Progenitor cell of endocrine pancreas (in vitro differentiated cells): ENCODE results near the gene INTS15. TPM values are rescaled to one million over a fixed set of nuclear protein-coding genes. Genes with fewer than 3 reads are reported as not detected.

Experiments
- DNase-seq: peaks from one replicate; pipeline ENCODE4 v3.0.0; 2021; ENCODE audit warnings: low spot score; ENCODE audit not compliant: unreplicated experiment
- H3K27ac Mint-ChIP-seq: 2 replicates; pipeline ENCODE4 v1.8.0; 2021; ENCODE audit warnings: mild to moderate bottlenecking, moderate library complexity, mixed read lengths
- H3K27me3 Mint-ChIP-seq: 2 replicates; pipeline ENCODE4 v1.8.0; 2021; ENCODE audit warnings: mixed read lengths
- H3K36me3 Mint-ChIP-seq: 2 replicates; pipeline ENCODE4 v1.8.0; 2022; ENCODE audit warnings: mixed read lengths; ENCODE audit not compliant: insufficient read depth
- H3K4me1 Mint-ChIP-seq: 2 replicates; pipeline ENCODE4 v1.8.0; 2021; ENCODE audit warnings: low read depth, mixed read lengths
- H3K4me3 Mint-ChIP-seq: 2 replicates; pipeline ENCODE4 v1.8.0; 2021; ENCODE audit warnings: low read depth, mild to moderate bottlenecking, moderate library complexity, mixed read lengths
- H3K9me3 Mint-ChIP-seq: 2 replicates; pipeline ENCODE4 v1.8.0; 2021; ENCODE audit warnings: low read depth, mixed read lengths
- total RNA-seq: library from RNA; stranded (reverse); gene quantifications from 2 replicates; pipeline ENCODE4 v1.2.1, GENCODE V29; 2021
- TF ChIP-seq, protein P1 (sequence below): fragments of 200-600 bp; sonication (generic); IDR thresholded peaks from one replicate; pipeline ENCODE4 v1.5.0; 2021; ENCODE audit warnings: antibody characterized with exemption, mild to moderate bottlenecking; ENCODE audit not compliant: unreplicated experiment

The INTS15 gene
- total RNA-seq, 1 donor from 2014 or later: 57.1 TPM

DNA sequence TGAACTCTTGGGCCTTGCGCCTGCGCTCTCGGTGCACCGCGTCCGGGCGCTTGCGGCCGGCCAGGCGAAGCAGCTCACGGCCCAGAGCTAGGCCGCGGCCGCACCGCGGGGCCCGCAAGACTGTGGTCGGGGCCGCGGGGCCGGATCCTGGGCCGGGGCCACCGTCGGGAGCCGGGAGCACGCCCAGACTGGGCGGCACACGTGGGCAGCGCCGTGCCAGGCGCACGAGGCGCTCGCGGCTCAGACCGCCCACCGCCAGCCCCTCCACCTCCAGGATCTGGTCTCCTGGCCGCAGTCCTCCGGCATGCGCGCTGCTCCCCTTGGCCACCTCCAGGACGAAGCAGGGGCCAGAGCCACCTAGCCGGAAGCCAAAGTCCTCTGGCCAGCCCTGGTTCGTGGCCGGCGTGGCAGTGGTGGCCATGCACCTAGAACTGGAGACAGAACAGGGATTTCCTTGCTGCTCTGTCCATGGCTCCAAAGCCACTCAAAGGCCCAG lies 38.8 kb upstream of the INTS15 start, which contains the start of gene GRID2IP:
GRID2IP (minus strand) TSS at position 446 of the 496 bp plus-strand sequence; CDS start at position 421, 25 bp downstream.
- no peak within 1 kb of the TSS for H3K4me3 Mint-ChIP-seq
- H3K4me1 Mint-ChIP-seq: no peaks in the 10 kb centered on the region
- no peaks in the 10 kb centered on the region for H3K9me3 Mint-ChIP-seq
- TF ChIP-seq, protein P1, sequence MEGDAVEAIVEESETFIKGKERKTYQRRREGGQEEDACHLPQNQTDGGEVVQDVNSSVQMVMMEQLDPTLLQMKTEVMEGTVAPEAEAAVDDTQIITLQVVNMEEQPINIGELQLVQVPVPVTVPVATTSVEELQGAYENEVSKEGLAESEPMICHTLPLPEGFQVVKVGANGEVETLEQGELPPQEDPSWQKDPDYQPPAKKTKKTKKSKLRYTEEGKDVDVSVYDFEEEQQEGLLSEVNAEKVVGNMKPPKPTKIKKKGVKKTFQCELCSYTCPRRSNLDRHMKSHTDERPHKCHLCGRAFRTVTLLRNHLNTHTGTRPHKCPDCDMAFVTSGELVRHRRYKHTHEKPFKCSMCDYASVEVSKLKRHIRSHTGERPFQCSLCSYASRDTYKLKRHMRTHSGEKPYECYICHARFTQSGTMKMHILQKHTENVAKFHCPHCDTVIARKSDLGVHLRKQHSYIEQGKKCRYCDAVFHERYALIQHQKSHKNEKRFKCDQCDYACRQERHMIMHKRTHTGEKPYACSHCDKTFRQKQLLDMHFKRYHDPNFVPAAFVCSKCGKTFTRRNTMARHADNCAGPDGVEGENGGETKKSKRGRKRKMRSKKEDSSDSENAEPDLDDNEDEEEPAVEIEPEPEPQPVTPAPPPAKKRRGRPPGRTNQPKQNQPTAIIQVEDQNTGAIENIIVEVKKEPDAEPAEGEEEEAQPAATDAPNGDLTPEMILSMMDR: no peak
- DNase-seq: no peak
- no peaks in the 10 kb centered on the region for H3K27me3 Mint-ChIP-seq
- H3K27ac Mint-ChIP-seq: no peak within 1 kb of the TSS
- no peaks in the 10 kb centered on the region for H3K36me3 Mint-ChIP-seq

DNA sequence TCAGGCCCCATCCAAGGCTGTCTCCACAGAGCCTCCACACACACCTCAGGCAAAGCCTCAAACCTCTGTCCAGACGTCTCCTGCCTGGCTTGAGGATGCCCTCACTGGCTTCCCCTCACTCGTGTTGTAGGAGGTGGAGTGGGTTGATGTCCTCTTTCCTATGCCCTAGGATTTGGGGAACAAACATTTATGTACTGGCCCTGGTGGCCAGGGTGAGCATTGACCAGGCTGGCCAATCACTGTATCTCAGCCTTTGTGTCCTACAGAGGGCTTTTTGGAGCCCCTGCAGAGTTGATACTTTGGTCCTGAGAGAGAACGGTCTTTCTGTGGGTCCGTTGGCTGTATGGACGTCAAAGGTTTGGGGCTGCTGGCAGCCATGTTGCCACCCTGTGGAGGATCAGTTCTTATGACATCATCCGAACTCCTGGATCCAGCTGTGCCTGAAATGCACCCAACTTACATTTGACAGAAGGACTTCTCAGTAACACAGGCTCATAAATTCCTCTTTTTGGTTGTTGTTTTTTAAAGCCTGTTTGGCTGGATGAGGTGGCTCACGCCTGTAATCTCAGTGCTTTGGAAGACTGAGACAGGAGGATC lies 36.3 kb upstream of the INTS15 start:
- no peak for DNase-seq
- Mint-ChIP-seq H3K4me3 (no peak overlapping the region), H3K27me3 (no peaks in the 10 kb centered on the region), H3K36me3 (no peaks in the 10 kb centered on the region), H3K4me1 (no peaks in the 10 kb centered on the region), H3K9me3 (no peaks in the 10 kb centered on the region), H3K27ac (no peak overlapping the region)
- TF ChIP-seq, protein P1: no peak

- H3K36me3 Mint-ChIP-seq: no peaks in the 10 kb centered on the region
- H3K9me3 Mint-ChIP-seq: no peaks in the 10 kb centered on the region
- no peak overlapping the region for H3K4me3 Mint-ChIP-seq
- no peaks in the 10 kb centered on the region for H3K4me1 Mint-ChIP-seq
- no peak for DNase-seq
- H3K27ac Mint-ChIP-seq: no peak overlapping the region
- peaks cover 2% of the 10 kb centered on the region for H3K27me3 Mint-ChIP-seq
- TF ChIP-seq, protein P1: no peak
Observed at GRCh38 chr7:6554848-6555247, 35.0 kb upstream of the INTS15 start.

GRCh38 chr7:6556196-6556595 lies 33.6 kb upstream of the INTS15 start:
- Mint-ChIP-seq H3K9me3 (no peaks in the 10 kb centered on the region), H3K36me3 (no peaks in the 10 kb centered on the region), H3K4me1 (no peaks in the 10 kb centered on the region), H3K27ac (no peak overlapping the region), H3K4me3 (no peak overlapping the region), H3K27me3 (peaks cover 3% of the 10 kb centered on the region)
- no peak for DNase-seq
- TF ChIP-seq, protein P1: peak; percentile 53

DNA sequence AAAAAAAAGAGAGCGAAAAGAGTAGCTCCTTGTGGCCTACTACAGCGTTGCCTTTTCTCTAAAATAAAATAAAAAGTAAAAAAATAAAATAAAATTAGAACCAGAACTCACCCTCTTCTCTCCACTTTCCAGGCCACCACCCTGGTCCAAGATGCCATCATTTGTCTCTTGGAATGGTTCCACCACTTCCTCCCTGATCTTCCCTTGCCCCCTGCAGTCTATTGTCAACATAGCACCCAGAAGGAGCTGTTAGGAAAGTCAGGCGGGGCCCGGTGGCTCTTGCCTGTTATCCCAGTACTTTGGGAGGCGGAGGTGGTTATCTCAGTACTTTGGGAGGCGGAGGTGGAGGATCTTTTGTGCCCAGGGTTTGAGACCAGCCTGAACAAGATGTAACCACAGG lies 31.0 kb upstream of the INTS15 start:
- Mint-ChIP-seq H3K27ac (no peak overlapping the region), H3K4me1 (no peaks in the 10 kb centered on the region), H3K4me3 (no peak overlapping the region), H3K27me3 (peaks cover 3% of the 10 kb centered on the region), H3K36me3 (no peaks in the 10 kb centered on the region), H3K9me3 (no peaks in the 10 kb centered on the region)
- DNase-seq: no peak
- TF ChIP-seq, protein P1: peak; percentile 38
